ENCODE results near the gene MKNK2.
A peak's percentile ranks its signal among the peaks of the same experiment; 100 is the strongest.

The MKNK2 gene

DNA sequence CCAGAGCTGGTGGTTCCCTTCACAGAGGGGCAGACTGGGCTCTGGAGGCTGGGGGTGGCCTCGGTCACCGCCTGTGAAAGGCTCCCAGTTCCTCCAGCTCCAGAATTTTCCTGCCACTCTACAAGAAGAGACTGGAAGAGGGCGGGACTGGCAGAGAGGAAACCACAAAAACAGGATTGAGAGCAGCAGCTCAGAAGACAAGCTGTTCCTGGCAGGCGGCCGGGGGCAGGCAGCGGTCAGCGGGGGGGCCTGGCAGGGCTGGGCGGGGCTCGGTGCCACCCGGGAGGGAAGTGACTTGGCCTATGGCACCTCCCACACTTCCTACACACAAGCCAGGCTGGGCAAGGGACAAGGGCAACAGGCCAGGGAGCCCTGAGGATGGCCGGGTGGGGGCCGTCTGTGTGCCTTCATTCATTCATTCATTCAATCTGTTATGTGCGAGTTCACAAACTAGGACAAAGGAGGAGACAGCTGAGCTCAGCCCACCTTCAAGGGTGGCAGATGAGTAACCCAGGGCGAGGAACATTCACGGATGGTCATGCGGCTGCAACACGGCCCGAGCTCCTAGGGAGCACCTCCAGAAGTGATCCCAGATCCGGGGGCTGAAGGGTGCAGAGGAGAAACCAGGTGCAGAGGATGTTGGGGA, 18.6 kb downstream of the MKNK2 start:
- DNase-seq (ENCODE audit: low spot score) = peak; percentile 59

DNA sequence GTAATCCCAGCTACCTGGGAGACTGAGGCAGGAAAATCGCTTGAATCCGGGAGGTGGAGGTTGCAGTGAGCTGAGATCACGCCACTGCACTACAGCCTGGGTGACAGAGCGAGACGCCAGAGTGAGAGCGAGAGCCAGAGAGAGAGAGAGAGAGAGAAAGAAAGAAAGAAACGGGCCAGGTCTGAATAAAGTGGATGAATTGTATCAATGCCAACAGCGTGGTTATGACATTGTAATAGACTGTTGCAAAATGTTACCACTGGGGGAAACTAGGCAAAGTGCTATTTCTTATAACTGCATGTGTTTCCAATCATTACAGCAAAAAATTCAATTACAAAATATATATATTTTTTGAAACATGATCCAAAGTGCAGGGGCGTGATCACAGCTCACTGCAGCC, 23.7 kb downstream of the MKNK2 start:
- DNase-seq (ENCODE audit: low spot score) = no peak

DNA sequence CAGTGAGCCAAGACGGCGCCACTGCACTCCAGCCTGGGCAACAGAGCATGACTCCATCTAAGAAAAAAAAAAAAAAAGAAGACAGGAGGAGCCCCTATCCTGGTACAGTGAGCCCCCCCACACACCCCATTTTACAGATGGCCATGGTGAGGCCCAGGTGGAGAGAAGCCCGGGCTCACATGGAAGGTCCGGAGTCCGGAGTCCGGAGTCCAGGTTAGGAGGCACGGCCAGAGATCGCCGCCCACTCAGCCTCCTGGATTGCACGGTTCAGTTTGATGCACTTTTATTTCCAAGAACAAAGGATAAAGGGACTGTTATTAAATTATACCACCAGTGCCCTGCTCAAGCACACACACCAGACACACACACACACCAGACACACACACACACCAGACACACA, 24.3 kb downstream of the MKNK2 start:
- no peak for DNase-seq (ENCODE audit: low spot score)

DNA sequence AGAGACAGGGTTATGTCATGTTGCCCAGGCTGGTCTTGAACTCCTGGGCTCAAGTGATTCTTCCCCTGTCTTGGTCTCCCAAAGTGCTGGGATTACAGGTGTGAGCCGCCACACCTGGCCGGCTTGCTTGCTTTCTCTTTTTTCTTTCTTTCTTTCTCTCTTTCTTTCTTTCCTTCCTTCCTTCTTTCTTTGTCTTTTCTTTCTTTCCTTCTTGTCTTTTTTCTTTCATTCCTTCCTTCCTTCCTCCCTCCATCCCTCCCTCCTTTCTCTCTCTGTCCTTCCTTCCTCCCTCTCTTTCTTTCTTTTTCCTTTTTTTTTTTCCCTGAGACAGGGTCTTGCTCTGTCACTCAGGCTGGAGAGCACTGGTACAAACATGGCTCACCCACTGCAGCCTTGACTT, 28.8 kb downstream of the MKNK2 start:
- no peak for DNase-seq (ENCODE audit: low spot score)

DNA sequence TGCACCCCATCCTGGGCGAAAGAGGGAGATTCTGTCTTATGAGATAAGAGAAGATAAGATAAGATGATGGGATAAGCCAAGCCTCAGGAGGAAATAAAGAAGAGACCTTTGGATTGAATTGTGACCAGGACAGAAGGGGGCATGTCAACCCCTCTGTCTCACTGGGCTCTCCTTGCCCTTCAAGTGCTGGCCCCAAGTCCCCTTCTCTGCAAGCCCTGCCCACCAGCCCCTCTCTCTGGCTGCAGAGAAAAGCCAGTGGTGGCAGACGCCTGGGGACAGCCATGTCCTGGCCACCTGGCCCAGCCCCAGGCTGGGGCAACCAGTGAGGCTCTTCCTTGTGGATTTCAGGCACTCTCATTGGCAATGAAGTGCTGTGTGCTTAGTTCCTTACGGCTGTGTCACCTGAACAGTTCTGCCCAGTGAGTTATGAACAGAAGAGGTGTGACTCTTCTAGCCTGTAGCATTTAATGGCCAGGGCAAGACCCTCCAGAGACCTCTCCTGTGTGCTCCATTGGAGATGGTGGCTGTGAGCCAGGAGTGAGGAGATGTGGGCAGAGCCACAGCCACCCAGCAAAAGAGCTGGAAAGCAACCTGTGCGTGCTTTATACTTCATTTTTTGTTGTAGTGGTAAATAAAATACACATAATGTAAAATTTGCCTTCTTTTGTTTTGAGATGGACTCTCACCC, 29.4 kb downstream of the MKNK2 start:
- DNase-seq (ENCODE audit: low spot score) = no peak

DNA sequence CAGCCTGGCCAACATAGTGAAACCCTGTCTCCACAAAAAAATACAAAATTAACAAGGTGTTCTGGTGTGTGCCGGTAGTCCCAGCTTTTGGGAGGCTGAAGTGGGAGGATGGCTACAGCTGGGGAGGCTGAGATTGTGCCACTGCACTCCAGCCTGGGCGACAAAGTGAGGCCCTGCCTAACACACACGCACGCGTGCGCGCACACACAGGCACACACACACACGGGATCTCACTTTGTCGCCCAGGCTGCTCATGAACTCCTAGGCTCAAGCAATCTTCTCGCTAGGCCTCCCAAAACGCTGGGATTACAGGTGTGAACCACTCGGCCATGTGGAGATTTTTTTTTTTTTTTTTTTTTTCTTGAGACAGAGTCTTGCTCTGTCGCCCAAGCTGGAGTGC, 32.3 kb downstream of the MKNK2 start:
- DNase-seq (ENCODE audit: low spot score) = no peak

DNA sequence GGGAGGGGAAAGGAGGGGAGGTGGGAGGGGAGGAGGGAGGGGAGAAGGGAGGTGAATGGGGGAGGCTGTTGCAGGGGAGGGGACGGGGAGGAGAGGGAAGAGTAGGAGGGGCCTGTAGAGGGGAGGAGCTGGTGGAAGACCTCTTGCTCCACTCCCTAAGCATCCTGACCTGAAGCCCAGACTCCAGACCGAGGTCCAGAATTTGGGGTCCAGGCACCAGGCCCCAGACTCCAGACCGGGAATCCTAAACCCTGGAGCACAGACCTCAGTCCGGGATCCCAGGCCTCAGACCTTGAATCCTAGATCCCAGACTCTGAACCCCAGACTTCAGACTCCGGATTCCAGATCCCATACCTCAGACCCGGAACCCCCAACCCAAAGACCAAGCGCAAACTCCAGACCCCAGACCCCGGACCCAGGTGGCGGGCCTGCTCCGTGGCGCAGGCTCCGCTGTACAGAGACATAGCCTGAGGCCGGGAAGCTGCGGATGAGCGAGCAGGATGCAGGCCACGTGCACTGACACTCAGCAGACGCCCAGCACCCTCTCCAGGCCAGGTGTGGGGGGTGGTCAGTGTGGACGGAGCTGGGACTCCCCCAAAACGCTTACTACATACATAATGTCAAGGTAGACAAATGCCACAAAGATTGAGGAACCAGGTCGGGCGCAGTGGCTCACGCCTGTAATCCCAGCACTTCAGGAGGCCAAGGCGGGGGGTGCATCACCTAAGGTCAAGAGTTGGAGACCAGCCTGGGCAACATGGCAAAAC, 34.8 kb downstream of the MKNK2 start:
- DNase-seq (ENCODE audit: low spot score) = peak; percentile 63

DNA sequence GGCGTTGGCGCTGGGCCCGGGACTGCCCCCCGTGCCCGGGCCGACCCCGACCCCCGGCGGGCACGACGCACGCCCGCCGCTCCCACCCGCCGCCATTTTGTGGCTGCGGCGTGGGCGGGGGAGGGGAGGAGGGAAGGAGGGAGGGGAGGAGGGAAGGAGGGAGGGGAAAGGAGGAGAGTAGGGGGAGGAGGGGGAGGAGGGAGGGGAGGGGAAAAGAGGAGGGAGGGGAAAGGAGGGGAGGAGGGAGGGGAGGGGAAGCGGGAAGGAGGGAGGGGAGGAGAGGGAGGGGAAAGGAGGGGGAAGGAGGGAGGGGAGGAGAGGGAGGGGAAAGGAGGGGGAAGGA, 35.5 kb downstream of the MKNK2 start, which contains the start of gene BTBD2:
Gene BTBD2 (minus strand): TSS at position 107 of the 343 bp plus-strand sequence. CDS start 11 bp downstream, at position 96.
- DNase-seq (ENCODE audit: low spot score) = no peak

DNA sequence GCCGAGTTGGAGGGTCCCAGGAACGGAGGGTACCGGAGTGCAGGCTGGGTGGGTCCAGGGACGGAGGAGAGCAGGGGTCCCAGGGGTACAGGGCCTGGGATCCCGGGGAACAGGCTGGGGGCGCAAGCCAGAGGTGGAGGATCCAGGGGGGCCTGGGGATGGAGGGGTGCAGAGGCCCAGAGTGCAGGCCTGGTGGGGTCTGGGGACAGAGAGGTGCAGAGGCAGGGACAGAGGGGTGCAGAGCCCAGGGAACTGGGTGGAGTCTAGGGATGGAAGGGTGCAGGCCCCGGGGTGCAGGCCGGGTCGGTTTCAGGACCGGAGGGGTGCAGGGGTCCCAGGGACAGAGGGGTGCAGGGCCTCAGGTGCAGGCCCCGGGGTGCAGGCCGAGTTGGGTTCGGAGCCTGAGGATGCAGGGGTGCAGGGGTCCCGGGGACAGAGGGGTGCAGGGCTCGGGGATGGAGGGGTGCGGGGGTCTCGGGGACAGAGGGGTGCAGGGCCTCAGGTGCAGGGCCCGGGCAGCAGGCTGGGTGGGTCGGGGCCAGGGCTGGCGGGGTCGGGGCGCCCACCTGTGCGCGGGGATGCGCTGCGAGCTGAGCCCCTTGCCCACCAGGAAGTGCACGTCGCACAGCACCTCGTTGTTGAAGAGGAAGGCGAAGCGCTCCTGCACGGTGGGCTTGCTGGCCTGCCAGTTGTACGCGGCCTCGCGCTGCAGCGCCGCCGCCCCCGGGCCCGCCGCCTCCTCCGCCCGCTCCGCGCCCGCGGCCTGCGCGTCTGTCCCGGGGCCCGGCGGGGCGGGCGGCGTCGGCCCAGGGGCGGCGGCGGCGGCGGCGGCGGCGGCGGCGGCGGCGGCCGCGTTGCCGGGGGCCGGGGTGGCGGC, 36.1 kb downstream of the MKNK2 start:
- DNase-seq (ENCODE audit: low spot score) = peak; percentile 64

DNA sequence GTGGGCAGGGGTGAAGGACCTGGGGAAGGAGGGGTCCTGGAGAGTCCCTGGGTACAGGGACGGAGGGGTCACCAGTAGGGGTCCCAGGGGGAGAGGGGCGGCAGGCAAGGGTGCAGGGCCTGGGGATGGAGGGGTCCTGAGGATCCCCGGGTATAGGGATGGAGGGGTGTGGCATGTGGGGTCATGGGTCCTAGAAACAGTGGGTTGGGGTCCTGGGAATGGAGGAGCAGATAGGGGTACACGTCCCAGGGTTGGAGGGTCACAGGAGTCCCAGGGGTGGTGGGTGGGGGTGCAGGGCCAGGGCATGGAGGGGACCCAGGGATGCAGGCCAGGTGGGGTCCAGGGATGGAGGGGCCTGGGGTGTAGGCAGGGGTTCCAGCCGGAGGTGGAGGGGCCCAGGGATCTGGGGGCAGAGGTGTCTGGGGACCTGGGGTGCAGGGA, 36.9 kb downstream of the MKNK2 start:
- no peak for DNase-seq (ENCODE audit: low spot score)

DNA sequence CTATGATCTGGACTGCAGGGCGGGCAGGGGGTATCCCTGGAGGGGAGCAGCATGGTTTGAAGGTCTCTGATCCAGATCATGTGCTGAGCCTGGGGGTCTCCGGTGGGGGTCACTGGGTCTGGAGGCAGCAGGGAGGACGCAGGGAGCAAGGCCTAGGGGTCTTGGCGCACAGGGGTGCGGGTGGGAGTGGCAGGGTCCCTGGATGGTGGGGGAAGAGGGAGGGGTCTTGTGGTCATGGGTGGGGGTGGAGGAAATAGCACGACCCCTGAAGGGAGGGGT, 37.4 kb downstream of the MKNK2 start:
- no peak for DNase-seq (ENCODE audit: low spot score)

DNA sequence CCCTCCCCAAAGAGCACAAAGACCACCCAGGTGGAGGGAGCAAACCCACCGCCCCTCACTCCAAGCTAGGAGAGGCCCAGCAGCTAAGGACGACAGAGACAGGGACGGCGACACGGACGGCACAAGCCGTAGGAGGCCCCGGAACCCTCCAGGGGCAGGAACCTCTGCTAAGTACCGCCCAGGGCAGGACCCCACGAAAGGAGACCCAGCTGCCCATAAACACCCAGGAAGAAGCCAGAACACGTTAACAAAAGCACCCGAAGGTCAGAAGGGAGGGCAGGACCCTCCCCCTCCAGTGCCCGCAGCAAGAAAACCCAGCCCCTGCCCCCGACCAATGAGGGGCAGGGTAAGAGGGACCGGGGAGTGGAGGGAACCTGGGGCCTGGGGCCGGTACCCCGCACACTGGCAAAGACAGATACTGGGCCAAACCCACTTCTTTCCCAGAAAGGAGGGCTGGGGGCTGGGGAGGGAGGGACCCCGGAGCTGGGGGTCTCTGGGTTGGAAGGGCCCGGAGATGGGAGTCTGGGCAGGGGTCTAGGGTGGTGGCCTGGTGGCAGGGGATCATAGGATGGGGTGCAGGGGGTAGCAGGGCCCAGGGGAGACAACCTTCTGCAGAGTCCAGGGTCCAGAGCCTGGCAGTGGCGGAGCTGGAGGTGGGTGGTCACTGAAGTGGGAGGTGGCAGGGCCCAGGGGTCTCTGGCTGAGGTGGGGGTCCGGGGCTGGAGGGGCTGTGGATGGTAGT, 37.9 kb downstream of the MKNK2 start:
- no peak for DNase-seq (ENCODE audit: low spot score)

DNA sequence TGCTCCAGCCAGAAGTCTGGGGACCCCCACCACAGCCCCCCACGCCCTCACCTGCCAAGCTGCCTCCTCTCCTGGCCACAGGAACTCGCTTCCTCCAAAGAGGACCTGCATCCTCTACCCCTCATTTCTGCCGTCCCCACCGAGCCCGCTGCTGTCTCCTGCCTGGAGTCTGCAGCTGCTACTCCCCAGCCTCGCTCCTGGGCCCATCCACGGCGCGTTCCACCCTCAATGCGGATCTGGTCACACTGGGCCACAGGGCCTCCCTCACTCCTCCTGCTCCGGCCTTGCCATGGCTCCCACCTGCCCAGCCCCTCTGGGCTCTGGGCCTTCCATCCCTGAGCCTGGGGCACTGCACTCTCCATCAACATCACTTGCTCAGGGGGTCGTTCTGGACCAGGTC, 39.9 kb downstream of the MKNK2 start:
- DNase-seq (ENCODE audit: low spot score) = no peak

DNA sequence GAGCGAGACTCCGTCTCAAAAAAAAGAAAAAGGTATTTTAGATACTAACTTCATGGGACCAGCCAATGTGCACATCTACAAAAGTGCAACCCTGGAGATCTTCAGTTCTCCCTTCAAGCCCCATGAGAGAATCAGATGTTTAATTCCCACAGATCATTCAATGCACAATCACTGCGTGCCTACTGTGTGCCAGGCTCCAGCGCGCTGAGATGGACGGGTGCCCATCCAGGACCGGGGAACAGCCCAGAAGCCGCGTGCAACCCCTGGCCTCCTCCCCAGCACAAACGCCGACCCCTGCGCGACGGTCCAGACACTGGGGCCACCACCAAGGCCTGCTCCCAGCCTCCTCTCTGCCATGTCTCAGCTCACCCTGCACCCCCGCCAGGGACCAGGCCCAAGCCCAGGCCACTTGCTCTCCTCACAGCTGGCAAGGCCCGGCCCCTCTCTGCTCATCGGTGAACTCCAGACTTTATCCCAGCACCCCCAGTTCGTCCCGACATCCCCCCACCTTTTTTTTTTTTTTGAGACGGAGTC, 40.8 kb downstream of the MKNK2 start:
- no peak for DNase-seq (ENCODE audit: low spot score)

DNA sequence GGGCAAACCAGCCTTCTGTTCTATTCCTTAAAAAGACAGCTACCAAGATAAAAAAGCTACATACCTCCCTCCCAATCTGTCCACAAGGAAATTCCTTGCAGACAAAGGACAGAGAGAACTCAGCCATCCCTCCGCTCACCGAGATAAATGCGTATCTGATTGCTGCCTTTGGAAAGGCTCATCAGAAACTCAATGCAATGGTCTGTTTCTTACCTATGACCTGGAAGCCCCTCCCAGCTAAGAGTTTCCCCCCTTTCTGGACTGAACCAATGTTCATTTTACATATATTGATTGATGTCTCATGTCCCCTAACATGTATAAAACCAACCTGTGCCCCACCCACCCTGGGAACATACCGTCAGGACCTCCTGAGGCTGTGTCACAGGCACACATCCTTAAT, 47.2 kb downstream of the MKNK2 start:
- no peak for DNase-seq (ENCODE audit: low spot score)

DNA sequence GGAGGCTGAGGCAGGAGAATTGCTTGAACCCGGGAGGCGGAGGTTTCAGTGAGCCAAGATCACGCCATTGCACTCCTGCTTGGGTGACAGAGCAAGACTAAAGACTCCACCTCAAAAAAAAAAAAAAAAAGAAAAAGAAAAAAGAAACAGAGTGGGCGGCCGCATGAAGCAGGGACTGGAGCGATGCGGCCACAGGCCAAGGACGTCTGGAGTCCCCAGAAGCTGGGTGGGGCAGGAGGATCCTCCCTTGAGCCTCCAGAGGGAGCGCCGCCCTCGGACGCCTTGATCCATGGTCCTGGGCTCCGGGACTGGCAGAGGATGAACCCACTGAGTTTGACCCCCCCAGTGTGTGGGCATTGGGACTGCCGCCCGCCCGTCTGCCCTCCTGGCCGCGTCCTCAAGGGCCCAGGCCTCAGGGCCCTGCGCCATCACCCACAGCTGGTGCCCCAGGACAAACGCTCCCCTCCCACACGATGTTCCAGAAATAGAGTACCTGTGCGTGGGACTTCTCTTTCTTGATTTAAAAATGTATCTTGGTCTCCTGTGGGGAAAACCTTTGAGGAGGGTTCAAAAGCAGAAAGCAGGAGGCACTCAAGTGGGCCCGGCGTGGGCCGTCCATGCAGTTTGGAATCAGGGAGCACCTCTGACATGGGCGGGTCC, 51.1 kb downstream of the MKNK2 start:
- no peak for DNase-seq (ENCODE audit: low spot score)

DNA sequence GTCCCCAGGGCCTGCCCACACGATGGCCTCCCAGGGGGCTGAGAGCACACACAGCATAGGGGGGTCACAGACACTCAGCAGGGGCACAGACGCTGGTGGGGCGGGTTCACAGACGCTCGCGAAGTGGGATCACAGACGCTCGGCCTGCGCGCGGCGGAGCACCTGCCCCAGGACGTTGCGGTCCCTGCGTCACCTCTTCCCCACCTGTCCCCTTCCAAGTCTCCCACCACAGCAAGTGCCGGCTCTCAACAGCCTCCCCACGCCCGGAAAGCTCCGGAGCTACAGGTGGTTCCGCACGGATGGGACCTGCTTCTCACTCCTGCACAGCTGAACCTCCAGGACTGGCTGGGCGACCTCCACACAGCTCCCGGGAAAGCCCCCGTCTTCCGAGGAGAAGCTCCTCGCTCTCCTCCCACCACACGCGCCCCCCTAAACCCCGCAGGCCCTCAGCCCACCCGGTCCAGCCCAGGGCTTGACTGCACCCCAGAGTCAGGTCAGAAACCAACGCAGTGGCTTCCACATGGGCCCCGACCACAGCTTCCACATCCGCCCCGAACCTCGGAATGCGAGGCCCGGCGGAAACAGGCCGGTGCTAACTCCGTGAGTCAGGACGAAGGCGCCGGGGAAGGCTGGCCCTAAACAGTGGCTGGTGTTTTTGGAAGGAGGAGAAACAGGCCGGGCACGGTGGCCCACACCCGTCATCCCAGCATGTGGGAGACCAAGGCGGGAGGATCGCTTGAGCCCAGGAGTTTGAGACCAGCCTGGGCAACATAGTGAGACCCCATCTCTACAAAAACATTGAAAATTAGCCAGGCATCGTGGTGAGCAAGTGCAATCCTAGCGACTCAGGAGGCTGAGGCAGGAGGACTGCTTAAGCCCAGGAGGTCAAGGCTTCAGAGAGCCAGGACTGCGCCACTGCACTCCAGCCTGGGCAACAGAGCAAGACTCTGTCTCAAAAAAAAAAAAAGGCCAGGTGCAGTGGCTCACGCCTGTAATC, 52.0 kb downstream of the MKNK2 start:
- no peak for DNase-seq (ENCODE audit: low spot score)

DNA sequence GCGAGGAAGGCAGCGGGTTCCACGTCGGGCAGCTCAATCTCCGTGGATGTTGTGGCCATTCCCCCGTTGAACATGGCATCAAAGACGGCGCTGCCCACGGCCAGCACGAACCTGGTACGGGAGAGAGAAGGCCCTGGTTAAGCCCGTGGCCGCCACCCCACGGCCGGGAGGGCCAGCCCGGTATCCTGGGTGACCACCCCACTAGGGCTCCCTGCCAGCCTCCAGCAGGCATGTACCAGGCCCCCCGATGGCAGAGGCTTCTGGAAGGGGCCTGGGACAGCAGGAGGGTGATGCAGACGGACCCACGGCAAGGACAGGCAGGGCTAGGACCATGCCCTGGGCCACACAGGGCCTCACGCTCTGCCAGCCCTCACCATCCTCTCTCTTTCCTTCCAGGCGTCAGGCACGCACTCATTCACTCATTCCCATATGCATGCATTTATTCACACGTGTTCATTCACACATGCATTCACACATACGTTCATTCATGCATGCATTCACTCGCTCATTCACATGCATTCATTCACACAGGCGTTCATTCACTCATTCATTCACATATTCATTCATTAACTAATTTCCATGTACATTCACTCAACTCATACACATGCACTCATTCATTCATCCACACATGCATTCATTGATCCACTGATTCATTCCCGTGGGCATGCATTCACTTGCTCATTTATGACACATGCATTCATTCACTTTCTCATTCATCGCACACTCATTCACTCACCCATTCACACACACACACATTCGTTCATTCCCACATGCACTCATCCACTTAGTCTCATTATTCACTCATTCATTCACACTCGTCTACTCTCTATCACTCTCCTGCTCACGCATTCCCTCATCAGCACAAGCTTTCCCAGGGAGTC, 53.5 kb downstream of the MKNK2 start:
- DNase-seq (ENCODE audit: low spot score) = no peak

Measured in ecto neural progenitor cell (in vitro differentiated cells).